DND-41 (cell line): ENCODE measurements around the gene LEMD1.

Experiments
- CTCF ChIP-seq: IDR thresholded peaks from 2 replicates; pipeline ENCODE4 v1.5.1; 2012; ENCODE audit warnings: borderline replicate concordance, low read length, moderate library complexity, mild to moderate bottlenecking; ENCODE audit not compliant: poor library complexity, severe bottlenecking; ENCODE audit errors: extremely low read depth
- EZH2 ChIP-seq: IDR thresholded peaks from 3 replicates; pipeline ENCODE4 v1.6.1; 2012; ENCODE audit warnings: borderline replicate concordance, low read depth, mild to moderate bottlenecking, moderate library complexity, low read length, inconsistent platforms; ENCODE audit not compliant: severe bottlenecking

DNA sequence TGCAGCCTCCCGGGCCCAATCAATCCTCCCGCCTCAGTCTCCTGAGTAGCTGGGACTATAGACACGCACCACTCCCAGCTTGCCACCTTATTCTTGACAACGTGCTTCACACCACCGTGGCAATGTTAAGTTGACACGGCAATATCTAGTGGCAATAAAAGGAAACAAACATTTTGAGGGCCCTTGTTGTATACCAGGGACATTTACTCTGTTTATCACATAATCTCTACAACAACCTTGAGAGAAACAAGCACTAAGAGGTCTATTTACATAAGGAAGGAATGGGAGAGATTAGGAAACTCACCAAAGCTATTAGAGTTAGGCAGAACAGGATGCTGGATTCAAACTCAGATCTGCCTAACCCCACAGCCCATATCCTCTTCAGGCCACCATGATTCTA, 68.2 kb downstream of the LEMD1 start:
- TF ChIP-seq CTCF (no peak), EZH2 (no peak)
